GM12864 (cell line): Measurements from ENCODE around the gene GALNT18.

Source experiments
- DNase-seq: peaks from one replicate; pipeline ENCODE4 v3.0.0-alpha.2; 2011; ENCODE audit warnings: low read depth
- H3K4me3 ChIP-seq: 2 replicates; pipeline ENCODE4 v1.5.1; 2011; ENCODE audit warnings: mild to moderate bottlenecking, low read depth, low read length, control low read depth
- TF ChIP-seq, protein P1 (sequence below): IDR thresholded peaks from 2 replicates; pipeline ENCODE4 v1.5.1; 2011; ENCODE audit warnings: low read depth, mild to moderate bottlenecking, moderate library complexity, low read length, control low read depth, inconsistent platforms; ENCODE audit errors: missing control alignments

Gene GALNT18

DNA sequence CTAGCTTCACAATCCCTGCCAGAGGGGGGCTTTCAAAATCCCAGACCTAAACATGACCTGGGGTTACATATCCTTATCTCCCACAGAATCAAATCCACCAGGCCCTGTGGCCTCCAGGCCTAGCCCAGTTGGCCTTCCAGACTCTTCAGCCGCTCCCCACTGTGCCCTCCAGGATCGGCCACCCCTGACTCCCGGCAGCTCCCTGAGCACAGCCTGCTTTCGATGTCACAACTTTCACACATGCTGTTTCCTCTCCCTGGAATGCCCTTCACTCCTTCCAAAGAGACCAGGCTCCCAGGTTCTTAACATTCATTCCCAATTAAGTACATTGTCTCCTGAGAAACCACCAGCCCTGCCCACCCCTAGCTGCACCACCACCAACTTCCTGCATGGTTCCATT, 331.5 kb downstream of the GALNT18 start:
- TF ChIP-seq, protein P1, sequence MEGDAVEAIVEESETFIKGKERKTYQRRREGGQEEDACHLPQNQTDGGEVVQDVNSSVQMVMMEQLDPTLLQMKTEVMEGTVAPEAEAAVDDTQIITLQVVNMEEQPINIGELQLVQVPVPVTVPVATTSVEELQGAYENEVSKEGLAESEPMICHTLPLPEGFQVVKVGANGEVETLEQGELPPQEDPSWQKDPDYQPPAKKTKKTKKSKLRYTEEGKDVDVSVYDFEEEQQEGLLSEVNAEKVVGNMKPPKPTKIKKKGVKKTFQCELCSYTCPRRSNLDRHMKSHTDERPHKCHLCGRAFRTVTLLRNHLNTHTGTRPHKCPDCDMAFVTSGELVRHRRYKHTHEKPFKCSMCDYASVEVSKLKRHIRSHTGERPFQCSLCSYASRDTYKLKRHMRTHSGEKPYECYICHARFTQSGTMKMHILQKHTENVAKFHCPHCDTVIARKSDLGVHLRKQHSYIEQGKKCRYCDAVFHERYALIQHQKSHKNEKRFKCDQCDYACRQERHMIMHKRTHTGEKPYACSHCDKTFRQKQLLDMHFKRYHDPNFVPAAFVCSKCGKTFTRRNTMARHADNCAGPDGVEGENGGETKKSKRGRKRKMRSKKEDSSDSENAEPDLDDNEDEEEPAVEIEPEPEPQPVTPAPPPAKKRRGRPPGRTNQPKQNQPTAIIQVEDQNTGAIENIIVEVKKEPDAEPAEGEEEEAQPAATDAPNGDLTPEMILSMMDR = no peak
- H3K4me3 ChIP-seq = no peak overlapping the region
- DNase-seq = no peak

DNA sequence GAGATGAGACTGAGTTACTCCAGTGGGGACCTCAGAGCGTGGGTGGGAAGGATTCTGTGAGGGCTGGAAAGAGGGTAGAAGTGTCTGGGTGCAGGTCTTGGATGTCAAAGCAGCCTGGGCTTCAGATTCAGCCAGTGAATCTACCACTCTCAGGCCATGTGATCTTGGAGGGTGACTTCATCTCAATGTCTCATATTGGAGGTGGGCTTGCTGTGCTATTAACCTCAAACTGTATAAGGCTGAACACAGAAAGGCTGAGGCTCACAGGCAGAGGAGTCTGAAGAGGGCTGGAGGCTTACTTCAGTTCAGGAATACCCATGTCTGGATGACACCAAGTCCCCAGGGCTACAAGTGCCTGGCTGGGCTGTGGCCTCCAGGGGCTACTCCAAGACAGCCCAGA, 332.1 kb downstream of the GALNT18 start:
- H3K4me3 ChIP-seq = no peak overlapping the region
- no peak for DNase-seq
- TF ChIP-seq, protein P1 = no peak

DNA sequence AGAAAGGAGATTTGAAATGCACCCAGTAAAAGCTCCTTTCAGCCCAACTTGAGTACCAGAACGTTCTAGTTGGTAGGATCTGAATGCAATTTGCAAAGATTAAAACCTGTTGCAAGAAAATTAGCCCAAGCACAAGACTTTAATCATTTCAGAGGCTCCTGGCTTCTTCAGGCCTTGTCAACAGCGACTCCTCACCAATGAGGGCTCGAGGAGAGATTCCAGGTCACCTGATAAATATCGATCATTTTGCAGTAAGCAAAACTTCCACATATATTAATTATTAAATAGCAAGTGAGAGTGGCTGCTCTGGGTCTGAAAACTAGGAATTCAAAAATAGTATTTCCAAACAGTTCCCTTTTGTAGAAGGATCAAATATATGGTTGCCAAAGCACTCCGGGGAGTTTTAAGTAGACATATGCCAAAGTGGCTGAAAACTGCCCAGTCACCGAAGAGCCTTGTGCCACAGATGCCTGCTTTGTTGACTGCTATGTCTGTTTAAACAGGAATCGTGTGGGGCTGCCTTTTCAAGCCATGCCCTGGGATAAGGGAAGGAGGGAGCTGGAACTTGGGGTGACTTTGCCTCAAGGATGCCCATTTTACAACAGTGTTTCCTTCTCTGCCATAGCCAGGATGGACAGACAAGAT, 332.7 kb downstream of the GALNT18 start:
- DNase-seq = no peak
- TF ChIP-seq, protein P1 = no peak
- H3K4me3 ChIP-seq = no peak overlapping the region

- H3K4me3 ChIP-seq = no peak overlapping the region
- TF ChIP-seq, protein P1 = no peak
- DNase-seq = no peak
Measured at GRCh38 chr11:11284481-11284880, 337.3 kb downstream of the GALNT18 start.

DNA sequence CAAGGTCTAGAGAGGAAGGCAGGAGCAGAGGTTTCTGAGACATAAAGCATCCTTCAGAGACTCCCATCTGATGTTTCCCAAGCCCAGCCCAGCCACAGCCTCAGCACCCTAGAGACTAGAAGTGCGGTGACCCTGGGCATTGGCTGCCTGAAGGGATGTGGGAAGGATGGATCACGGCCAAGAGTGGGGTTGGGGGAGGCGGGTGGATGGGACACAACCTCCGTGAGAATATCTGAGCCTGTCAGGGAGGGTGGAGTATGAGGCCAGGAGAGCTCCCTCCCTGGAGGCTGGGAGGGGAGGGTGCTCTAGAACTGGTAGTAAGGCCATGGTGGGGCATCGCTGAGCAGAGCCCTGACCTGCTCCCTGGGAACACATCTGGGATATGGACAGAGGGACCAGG, 340.2 kb downstream of the GALNT18 start:
- TF ChIP-seq, protein P1 = no peak
- no peak overlapping the region for H3K4me3 ChIP-seq
- DNase-seq = no peak

GRCh38 chr11:11280826-11281225, 341.0 kb downstream of the GALNT18 start:
- DNase-seq = no peak
- H3K4me3 ChIP-seq = no peak overlapping the region
- TF ChIP-seq, protein P1 = no peak

GRCh38 chr11:11279956-11280689, 341.7 kb downstream of the GALNT18 start:
- no peak overlapping the region for H3K4me3 ChIP-seq
- DNase-seq = no peak
- TF ChIP-seq, protein P1 = no peak
